ENCODE data around the gene HID1.

Gene HID1

GRCh38 chr17:75003957-75004355 is 31.4 kb upstream of the HID1 start:
- no peak for TF ChIP-seq CTCF (IDR thresholded peaks at IDR 0.05)

GRCh38 chr17:75003070-75003956 is 30.8 kb upstream of the HID1 start:
- TF ChIP-seq CTCF (IDR thresholded peaks at IDR 0.05), result no peak

GRCh38 chr17:75001915-75002843 is 29.6 kb upstream of the HID1 start:
- TF ChIP-seq CTCF (IDR thresholded peaks at IDR 0.05), result no peak

- TF ChIP-seq CTCF (IDR thresholded peaks at IDR 0.05), result no peak
Observed at GRCh38 chr17:74999523-74999922, 27.0 kb upstream of the HID1 start.

GRCh38 chr17:74998783-74999182 is 26.2 kb upstream of the HID1 start:
- TF ChIP-seq CTCF (IDR thresholded peaks at IDR 0.05), result no peak

GRCh38 chr17:74995847-74996246 is 23.3 kb upstream of the HID1 start:
- no peak for TF ChIP-seq CTCF (IDR thresholded peaks at IDR 0.05)

GRCh38 chr17:74994440-74994839 is 21.9 kb upstream of the HID1 start:
- no peak for TF ChIP-seq CTCF (IDR thresholded peaks at IDR 0.05)
